Superior temporal gyrus (tissue), 1 donor: ENCODE results near the gene TCFL5.

Experiments
- DNase-seq: peaks from one replicate; pipeline ENCODE4 v3.0.0-alpha.2; 2016; ENCODE audit errors: extremely low spot score

The TCFL5 gene

DNA sequence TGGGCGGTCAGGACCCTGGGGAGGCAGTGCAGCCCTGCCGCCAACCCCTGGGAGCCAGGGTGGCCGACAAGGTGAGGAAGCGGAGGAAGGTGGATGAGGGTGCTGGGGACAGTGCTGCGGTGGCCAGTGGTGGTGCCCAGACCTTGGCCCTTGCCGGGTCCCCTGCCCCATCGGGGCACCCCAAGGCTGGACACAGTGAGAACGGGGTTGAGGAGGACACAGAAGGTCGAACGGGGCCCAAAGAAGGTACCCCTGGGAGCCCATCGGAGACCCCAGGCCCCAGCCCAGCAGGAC, 48.8 kb downstream of the TCFL5 start:
- no peak for DNase-seq

DNA sequence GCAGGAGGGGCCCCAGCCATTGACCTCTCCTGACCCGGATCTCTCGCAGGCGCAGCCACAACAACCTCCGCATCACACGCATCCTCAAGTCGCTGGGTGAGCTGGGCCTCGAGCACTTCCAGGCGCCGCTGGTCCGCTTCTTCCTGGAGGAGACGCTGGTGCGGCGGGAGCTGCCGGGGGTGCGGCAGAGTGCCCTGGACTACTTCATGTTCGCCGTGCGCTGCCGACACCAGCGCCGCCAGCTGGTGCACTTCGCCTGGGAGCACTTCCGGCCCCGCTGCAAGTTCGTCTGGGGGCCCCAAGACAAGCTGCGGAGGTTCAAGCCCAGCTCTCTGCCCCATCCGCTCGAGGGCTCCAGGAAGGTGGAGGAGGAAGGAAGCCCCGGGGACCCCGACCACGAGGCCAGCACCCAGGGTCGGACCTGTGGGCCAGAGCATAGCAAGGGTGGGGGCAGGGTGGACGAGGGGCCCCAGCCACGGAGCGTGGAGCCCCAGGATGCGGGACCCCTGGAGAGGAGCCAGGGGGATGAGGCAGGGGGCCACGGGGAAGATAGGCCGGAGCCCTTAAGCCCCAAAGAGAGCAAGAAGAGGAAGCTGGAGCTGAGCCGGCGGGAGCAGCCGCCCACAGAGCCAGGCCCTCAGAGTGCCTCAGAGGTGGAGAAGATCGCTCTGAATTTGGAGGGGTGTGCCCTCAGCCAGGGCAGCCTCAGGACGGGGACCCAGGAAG, 49.3 kb downstream of the TCFL5 start:
- no peak for DNase-seq

GRCh38 chr20:62811720-62812119, 49.9 kb downstream of the TCFL5 start:
- no peak for DNase-seq

DNA sequence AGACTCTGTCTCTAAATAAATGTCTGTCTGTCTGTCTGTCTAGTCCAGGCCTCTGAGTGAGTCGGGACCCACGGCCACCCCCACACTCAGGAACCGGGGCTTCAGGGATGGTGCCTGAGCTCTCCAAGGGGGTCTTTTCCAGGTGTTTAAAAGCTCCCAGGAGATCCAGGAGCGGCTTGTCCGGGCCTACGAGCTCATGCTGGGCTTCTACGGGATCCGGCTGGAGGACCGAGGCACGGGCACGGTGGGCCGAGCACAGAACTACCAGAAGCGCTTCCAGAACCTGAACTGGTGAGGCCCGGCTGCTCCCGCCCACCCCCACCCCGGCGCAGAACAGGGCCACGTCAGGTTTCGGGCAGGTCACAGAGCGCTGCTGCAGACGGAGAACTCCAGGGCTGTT, 50.3 kb downstream of the TCFL5 start:
- no peak for DNase-seq

- no peak for DNase-seq
These were observed 51.8 kb downstream of the TCFL5 start for GRCh38 chr20:62809530-62810428.

DNA sequence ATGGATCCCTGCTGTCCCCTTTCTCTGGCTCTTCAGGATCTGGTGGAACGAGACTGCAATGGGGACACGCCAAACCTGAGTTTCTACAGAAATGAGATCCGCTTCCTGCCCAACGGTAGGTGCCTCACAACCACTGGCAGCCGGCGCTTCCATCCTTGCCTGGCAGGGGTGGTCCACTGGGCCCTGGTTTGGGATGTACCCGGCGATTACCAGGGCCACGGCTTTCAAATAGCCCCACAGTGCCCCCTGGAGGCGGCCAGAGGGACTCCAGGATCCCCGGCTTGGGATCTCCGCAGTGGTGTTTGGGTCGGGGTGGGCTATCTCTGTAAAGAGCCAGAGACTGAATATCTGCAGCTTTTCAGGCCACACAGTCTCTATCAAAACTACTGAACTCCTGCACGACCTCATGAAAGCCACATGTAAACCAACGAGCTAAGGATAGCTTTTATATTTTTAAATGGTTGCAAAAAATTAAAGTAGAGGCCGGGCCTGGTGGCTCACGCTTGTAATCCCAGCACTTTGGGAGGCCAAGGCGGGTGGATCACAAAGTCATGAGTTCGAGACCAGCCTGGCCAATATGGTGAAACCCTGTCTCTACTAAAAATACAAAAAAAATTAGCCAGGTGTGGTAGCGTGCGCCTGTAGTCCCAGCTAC, 53.3 kb downstream of the TCFL5 start:
- peak; percentile 82 for DNase-seq

DNA sequence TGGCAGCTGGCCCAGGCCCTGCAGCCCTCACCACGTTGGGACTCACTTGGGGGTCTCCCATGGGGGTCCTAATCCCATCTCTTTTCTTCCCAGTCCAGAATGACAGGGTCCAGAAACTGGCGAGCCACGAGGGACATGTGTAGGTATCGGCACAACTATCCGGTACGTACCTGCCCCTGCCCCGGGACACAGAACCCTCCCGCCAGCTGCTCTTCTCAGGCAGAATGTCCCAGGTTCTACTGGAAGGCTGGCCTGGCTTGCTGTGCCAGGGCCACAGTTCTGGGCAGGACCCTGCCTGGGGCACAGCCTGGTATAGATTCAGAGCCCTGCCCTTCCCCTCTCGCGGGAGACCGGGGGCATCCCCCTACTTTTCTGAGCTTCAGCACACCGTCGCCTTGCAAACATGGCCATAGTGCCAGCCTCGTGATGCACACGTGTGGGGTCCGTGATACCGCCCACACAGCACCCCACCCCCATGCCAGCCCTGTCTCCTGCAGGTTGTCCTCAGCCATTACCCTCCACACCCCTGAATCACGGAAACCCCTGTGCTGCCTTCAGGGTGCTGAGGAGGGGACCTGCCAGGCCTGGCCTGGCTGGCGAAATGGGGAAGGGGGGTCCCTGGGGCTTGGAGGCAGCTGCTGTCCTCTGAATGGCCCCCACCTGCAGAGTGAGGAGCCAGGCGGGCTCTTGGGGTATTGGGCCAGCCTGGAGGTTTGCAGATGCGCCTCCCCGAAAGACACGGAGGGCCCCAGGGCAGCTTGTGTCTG, 54.0 kb downstream of the TCFL5 start:
- DNase-seq = no peak

DNA sequence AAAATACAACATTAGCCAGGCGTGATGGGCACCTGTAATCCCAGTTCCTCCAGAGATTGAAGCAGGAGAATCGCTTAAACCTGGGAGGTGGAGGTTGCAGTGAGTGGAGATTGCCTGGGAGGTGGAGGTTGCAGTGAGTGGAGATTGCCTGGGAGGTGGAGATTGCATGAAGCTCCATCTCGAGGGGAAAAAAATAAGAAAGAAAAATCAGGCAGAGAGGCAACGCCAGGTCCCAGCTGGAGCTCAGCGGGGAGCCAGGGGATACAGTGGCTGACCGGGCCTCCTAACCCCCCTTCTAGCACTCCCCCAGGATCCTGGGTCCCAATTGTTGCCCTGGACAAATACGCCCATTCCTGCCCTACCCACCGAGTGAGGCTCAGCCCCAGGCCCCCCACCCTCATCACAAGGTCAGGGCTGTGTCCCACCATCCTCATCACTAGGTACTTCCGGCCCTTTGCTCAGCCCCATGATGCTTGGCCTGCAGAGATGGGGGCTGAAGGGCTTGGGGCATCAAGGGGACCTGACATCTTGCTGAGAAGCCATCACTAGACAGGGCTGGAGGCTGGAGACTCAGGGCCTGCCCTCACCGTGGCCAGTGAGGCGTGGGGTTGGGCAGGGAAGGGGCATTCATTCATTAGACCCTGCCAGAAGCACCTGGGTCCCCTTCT, 55.1 kb downstream of the TCFL5 start:
- DNase-seq = no peak

DNA sequence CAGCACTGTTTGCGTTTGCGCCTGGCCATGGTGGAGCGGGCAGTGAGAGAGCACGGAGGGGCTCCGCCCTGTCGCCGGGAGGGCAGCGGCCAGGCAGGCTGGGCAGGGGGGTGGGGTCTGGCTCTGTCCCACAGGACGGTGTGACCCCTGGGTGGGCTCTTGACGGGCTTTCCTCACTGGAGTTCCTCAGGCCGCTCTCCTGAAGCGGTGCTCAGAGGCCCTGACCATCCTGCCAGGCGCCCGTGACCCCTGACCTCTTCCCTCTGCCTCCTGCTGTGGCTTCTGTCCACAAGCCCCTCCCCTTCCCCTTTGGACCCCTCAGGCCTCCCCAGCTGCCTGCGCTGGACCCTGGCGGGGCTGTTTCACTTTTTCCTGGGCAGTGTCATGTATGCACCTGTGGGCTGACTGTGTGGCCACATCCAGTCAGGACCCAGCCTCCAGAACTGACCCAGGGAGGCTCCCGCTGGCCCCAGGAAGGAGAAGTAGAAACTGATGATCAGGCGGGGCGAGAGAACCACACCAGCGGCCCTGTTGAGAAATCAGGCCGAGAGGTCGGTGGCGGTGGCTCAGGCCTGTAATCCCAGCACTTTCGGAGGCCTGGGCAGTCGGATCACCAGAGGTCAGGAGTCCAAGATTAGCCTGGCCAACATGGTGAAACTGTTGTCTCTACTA, 55.8 kb downstream of the TCFL5 start:
- DNase-seq = no peak

GRCh38 chr20:62805155-62805710, 56.4 kb downstream of the TCFL5 start:
- no peak for DNase-seq

GRCh38 chr20:62804627-62805154, 56.9 kb downstream of the TCFL5 start, which contains the start of gene OGFR:
Gene OGFR, plus strand, starts transcription at chr20:62804835. Its CDS starts 25 bp downstream, at chr20:62804860.
- no peak for DNase-seq

GRCh38 chr20:62804021-62804626, 57.5 kb downstream of the TCFL5 start:
- DNase-seq = no peak

DNA sequence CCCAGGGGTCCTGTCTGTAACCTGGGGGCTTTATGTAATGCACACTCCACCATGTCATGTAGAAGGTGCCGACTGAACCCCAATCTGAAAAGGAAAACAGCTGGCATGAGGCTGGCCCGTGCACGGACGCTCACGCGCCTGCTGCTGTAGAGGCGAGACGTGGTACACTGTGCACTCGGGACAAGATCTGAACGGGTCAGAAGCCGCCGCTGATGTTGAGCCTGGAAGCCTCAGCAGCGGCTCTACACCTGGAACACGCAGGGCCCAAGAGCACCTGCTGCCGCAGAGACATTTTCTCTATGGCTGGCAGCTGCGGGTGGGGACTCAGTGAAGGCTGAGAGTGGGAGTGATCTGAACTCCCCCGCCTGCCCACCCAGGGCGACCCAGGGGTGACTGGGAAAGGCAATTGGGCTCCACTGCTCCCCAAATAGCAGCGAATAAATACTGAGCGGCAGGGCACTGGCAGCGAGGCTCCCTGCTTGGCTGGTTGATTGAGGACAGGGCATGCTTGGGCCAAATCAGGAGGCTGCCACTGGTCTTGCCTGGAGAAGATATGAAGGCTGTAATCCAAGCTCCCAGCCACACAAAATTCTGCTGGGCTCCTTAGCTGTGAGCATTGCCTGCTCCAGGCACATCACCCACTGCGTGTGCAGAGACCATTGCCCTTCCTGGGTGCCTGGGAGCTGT, 59.5 kb downstream of the TCFL5 start:
- DNase-seq = no peak

- DNase-seq = no peak
These were observed 60.2 kb downstream of the TCFL5 start for GRCh38 chr20:62801284-62802010.

DNA sequence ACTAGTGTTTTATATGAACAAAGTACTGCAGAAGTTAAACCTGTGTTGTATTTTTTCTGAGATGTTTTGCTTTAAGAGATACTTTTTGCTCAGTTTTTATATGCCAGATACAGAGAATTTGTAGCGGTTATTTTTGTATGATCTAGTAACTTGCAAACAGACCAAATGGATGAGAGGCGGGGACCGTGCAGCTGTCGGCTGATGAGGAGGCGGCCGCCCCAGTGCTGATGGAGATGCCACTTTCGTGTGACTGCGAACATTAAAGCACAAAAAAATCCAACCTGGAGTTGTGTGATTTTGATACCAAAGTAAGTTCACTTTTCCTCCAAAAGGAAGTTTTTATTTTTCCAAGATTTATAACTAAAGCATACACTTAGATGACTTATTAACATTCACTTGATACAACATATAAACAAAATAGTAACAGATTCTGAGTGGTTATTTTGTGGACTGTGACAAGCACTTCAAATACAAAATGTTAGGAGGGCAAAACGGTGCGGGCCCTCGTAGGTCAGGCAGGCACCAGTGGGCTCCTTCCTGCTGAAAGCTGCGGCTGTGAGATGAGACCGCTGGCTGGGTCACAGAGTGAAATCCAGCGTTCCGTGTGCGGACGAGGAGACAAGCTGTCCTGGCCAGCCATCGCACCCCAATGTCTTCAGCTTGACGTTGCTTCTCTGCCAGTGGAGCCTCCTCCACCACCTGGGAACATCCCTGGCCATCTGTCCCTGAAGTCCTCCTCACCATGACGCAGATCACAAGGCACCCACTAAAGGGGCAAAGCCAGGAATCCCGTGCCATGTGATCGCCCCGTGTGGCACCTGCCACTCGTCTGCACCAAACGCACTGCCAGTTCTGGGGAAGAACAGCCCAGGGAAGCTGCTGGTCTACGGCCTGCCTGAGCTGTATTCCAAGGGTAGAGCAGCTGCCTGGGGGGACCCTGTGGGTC, 61.0 kb downstream of the TCFL5 start:
- DNase-seq = no peak

- DNase-seq = no peak
These were observed 61.7 kb downstream of the TCFL5 start for GRCh38 chr20:62799873-62800272.

GRCh38 chr20:62799459-62799858, 62.2 kb downstream of the TCFL5 start:
- DNase-seq = no peak
